CD4-positive, alpha-beta T cell treated with Interleukin-10 for 1 hour (primary cell): Measurements from ENCODE around the gene TRIM3.

Source experiments
- DNase-seq: peaks from one replicate; pipeline ENCODE4 v3.0.0-alpha.2; 2020

Gene TRIM3

GRCh38 chr11:6476571-6476970 lies 2.8 kb upstream of the TRIM3 start:
- DNase-seq: no peak

- no peak for DNase-seq
These were observed 2.2 kb upstream of the TRIM3 start for GRCh38 chr11:6475936-6476335.

GRCh38 chr11:6474806-6475500 lies 1.2 kb upstream of the TRIM3 start:
- no peak for DNase-seq

DNA sequence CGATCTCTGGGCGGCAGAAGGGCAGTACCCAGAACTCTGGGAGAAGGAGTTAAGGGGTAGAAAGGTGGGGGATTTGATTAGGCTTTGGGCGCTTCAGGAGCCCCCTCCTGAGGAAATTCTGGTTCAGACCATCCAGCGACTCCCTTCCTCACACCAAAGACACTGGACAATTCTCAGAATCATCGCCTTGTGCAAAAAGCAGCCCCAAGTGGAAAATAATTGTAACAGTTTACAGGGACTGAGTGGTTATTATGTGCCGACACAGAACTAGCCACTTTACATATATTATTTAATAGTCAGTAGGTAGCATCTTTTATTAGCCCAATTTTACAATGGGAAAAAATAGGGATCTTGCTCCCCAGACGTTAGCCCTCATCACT lies 662 bp upstream of the TRIM3 start:
- no peak for DNase-seq

GRCh38 chr11:6472934-6473333 lies 807 bp downstream of the TRIM3 start:
- DNase-seq: no peak

- DNase-seq: no peak
These were observed 4.1 kb downstream of the TRIM3 start for GRCh38 chr11:6469599-6469998.

- DNase-seq: no peak
These were observed 4.8 kb downstream of the TRIM3 start for GRCh38 chr11:6468712-6469495.

DNA sequence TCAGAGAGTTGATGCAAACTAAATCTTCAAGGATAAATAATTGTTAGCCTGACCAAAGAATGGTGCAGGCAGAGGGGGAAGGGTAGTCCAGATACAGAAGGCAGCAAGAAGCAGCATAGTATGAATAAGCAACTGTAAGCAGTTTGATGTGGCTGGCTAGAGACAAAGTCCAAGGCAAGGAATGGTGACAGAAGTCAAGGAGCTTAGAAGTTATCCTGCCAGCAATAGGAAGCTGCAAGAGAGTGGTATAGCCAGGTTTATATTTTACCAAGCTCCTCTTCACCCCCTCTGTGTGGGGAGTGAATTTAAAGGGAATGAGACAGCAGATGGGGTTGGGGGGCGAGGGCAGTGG lies 14.7 kb downstream of the TRIM3 start:
- no peak for DNase-seq

GRCh38 chr11:6458352-6459098 lies 15.2 kb downstream of the TRIM3 start:
- DNase-seq: no peak

DNA sequence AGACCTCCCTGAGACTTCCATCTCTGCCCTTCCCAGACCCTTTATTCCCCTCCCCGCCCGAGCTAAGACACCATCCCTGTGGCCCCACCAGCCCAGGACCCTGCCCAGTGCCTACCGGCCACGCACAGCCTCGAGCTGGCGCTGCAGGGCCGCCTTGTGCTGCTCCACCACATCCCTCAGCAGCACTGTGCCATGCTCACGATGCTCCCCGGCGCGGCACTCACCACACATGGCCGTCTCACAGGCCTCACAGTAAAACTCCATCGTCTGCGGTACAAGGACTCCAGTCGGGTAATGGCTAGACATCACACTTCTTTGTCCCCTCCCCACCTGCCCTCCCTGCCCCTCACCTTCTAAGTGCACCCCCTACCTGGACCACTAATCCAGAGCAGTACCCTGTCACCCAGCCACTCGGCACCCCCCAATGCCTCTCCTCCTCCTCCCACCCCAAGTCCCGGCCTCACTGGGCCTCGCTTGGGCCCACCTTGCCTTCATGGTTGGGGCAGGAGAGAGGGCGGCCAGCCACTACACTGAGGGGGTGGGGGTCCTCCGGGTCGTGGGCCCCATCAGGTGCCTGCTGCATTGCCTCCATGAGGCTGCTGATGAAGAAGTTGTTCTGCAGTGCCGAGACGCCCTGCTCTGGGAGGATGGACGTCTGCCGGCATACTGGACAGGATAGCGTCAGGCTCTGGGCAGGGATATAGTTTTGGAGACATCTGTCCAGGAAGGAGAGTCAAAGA lies 16.0 kb downstream of the TRIM3 start:
- no peak for DNase-seq

GRCh38 chr11:6456361-6457073 lies 17.2 kb downstream of the TRIM3 start:
- no peak for DNase-seq

GRCh38 chr11:6455070-6455469 lies 18.7 kb downstream of the TRIM3 start:
- DNase-seq: no peak

GRCh38 chr11:6453152-6453551 lies 20.6 kb downstream of the TRIM3 start:
- no peak for DNase-seq

DNA sequence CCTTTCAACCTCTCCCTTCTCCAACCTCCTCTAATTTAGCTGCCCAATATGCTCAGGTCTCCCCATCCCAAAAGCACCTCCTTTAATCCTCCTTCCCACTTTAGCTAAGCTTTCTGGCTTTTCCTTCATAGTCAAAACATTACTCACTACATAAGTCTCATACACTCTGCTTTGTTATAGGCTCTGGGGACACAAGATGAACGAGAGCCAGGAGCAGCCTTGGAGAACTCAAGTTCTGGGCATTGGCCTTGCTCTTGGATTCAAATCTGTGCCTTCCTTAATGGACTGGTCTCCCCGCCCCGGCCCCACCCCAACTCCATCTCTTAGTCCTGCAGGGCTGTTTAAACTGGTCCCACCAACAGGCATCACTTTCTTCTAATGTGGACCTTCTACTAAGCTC lies 21.5 kb downstream of the TRIM3 start:
- DNase-seq: no peak

- DNase-seq: no peak
These were observed 25.2 kb downstream of the TRIM3 start for GRCh38 chr11:6448574-6448973.

- DNase-seq: peak; percentile 64
These were observed 30.3 kb downstream of the TRIM3 start for GRCh38 chr11:6443269-6444003.

GRCh38 chr11:6442441-6442840 lies 31.3 kb downstream of the TRIM3 start:
- DNase-seq: no peak

- DNase-seq: no peak
These were observed 32.8 kb downstream of the TRIM3 start, which contains the start of gene HPX for GRCh38 chr11:6440906-6441358. TSS of gene HPX (minus strand) at chr11:6440987. CDS start at chr11:6440963, 24 bp downstream.

DNA sequence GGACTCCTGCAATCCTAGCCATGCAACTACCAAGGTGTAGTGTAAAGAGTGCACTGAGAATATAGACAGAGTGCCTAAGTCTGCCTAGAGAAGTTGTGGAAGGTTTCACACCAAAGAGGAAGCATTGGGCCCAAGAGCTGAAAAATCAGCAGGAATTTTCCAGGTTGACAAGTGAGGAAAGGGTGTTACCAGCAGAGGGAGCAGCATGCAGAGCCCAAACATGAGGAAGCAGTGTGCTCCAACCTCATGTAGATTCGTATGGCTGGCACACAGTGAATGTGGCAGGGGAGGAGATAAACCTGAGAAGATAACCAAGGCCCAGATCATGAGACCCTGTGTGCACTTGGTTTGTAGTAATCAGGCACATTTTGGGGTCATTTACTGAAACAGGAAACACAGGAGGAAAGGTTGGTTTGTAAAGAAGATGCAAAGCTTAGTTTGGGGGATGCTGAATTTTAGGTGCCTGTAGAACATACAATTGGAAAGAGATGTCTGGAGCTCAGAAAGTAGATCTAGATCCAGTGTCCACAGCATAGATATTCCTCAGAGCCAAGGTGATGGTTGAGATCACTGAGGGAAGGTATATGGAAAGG lies 34.7 kb downstream of the TRIM3 start:
- peak; percentile 51 for DNase-seq

DNA sequence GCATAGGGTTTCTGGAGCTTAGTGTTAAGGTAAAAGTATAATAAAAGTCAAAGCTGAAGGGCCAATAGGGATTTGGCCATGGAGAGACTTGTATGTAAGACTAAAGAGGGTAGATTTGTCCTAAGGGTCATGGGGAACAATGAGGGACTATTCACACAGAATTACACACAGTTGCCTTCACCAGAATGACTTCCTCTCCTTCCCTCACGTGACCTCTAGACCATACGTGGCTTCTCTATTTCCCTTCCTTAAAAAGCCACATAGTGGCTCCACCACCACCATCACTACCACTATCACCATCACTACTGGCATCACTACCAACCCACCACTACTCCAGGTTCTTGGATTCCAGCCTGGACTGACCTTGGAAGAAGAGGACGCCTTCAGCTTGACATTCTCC lies 35.7 kb downstream of the TRIM3 start:
- peak; percentile 21 for DNase-seq

DNA sequence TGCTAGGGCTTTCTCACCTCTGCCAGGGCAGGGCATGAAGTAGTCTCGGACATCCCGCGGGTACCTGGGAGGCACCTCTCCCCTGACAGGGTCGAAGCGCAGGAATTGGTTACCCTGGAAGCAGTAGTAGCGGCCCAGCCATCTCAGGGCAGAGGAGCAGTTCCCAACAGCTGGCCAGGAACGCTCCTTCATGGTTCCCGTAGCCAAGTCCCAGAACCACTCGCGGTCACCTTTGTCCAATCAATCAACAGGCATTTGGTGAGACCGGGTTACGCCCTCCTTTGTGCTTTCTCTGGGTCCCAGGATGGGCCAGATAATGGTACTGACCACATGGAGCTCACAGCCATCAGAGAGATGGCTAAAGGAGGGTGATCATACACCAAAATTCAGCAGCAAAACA lies 36.3 kb downstream of the TRIM3 start:
- DNase-seq: no peak
